ENCODE measurements around the gene TTLL7.
"Not testable (repeated sequence)": the region's sequence is repeated elsewhere in the genome, so short reads cannot be mapped to it uniquely, and the experiment has no call there.

TTLL7 gene

DNA sequence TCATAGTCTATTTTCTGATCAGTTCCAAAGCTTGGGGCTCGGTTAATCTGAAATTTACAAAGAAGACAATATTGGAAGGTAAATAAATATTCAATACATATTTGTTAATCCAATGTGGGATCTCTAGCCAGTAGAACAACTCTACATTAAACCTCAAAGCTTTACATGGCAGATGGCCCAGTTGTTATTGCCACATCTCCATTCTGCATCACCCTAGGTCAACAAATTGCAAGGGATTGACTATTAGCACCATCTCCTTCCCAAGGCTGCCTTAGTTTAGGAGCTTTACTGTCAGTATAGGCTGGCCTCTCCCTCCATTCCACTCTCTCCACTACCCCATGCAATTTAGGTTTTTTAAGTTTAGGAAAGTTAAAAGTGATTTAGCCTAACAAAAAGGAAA, 69.7 kb downstream of the TTLL7 start:
- DNase-seq, result no peak

DNA sequence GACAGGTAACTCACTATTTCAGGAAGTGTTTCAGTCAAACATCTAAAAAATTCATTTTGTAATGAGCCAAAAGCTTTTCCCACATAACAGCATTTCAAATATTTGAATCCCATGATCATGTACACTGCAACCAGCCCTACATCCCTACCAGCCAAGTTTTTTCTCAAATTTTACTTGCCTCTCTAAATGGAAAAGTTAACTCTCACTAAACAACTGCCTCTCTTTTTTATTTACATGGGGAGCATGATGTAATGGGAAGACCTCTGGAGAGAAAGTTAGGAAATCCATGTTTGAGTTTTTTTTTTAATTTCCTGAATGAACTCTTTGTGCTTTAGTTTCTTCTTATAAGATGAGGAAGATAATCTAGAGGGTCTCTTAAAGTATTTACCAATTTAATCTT, 70.5 kb downstream of the TTLL7 start:
- no peak for DNase-seq

DNA sequence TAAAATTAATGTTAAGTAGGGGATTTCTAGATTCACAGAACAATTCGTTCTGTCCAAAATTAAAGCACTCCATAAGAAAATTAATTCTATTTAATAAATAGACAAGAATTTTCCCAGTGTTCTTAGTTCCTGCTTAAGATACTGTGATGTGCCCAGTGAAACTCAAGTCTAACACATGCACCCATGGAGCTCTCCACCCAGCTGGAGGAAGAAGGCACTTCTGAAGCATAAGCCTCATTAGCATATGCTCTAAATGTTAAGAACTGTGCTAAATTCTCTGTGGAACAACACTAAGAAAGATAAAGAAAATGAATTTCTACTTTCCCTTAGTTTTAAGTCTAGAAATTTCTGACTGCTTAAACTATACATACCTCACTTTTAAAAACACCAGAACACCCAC, 71.2 kb downstream of the TTLL7 start:
- no peak for DNase-seq

DNA sequence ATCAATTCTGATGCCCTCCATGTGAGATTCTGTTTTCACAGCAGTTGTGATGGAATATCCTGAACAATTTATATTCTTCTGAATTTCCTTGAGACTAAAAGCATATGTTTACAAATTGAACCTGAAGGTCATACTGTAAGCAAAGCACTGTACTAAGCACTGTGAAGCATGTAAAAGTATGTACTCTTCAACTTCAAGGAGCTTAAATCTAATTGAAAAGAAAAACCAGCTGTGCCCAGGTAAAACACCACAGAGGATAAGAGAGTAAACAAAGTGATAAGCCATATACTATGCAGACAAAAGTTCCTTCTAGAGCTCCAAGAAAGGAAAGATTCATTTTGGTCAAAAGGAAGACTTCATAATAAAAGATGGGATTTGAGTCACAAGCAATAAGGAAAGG, 71.9 kb downstream of the TTLL7 start:
- no peak for DNase-seq

DNA sequence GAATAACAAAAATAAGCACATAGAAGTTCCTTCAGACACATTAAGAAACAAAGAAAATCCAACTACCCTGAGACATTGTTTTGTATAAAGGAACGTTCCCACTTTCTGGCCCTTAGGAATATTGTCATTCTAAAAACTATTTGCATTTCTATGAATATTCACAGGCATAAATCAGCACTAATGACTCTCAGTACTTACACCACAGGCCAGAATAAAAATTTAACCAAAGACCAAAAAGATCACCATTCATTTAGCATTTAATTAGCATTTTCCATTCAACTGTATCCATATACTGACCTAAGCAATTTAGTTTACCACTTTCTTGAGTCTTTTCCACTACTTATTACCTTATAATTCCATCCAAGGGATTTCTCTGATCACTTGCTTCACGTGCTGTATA, 75.4 kb downstream of the TTLL7 start:
- DNase-seq, result no peak

DNA sequence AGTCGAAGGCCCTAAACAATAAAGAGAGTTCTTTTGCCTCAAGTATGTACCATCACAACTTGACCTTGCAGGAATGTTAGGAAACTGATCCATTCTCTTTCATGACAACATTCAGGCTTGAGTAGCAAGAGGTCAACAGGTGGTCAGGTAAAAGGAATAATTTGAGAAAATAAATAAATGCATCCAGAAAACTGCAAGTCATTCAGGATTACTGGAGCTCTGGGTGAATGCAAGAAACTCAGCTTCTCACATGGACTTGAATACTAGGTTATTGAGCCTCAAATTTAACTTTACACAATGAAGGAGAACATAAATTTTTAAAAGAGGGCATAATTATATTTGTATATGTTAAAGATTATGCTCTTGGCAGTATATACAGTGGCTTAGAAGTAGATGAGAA, 76.5 kb downstream of the TTLL7 start:
- DNase-seq, result no peak

DNA sequence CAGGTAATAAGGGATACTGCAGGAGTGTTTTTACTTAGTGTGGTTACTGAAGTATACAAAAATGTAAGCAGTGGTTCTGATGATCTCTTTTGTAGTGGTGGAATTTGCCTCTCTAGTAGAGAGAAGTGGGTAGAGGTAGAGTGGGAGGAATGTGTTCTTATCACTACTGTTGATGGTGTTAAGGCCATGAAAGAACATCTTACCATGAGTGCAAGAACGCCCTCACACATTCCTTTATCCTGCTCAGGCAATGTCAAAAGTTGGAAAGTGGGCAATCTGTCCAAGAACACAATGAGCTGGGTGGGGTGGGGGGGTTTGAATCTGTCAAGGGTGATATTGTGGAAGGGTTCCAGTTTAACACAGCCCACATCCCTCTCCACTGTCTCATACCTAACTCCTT, 78.6 kb downstream of the TTLL7 start:
- no peak for DNase-seq

DNA sequence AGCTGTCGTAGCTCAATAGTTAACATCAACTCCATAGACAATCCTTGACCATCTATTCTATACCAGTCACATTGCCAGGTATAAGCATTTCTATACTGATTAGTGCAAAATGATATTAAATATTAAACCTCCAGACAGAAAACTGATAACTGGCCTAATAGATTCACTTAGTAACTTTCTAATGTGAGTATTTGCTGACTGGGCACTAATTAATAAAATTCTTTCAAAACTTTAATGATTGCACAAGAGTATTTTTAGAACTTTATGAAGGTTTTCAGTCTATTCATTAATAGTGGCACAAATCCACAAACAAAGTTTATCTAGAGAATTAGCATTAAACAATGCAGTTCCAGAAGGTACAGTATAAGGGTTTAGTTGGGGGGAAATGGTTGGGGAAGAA, 79.1 kb downstream of the TTLL7 start:
- no peak for DNase-seq

DNA sequence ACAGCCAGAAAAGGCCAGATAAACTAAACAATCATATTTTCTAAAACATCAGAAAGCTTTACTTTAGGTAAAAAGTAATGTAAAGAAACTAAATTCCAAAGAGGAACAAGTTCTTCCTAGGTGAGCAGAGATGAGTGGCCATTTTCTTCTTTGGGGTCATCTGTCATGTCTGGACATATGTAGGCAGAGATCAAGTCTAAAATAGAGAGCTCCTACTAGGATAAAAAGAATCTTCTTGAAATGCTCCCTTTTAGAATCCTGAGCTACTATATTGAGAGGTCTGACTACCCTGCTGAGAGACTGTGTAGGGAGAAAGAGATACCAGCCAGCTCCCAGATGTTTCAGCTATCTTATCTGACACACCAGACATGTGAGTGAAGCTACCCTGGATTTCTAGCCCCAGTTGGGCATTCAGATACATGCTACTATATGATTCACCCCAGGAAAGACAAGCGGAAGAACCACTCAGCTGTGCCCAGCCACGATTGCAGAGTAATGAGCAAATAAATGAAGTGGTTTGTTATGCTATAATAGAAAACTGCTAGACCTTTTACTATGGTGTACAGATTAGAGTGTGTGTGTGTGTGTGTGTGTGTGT, 80.1 kb downstream of the TTLL7 start:
- DNase-seq, result no peak

DNA sequence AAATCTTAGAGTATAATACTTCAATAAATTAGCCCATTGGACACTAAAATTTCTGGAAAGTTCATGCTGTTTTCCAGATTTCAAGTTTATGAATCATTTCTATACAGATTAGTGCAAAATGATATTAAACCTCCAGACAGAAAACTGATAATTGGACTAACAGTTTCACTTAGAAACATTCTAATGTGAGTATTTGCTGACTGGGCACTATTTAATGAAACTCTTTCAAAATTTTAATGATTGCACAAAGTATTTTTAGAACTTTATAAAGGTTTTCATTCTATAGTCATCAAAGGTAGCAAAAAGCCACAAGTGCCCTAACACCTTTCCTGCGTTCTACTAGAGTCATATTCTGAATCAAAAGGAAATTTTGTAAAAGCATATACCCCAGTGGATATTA, 81.0 kb downstream of the TTLL7 start:
- no peak for DNase-seq

DNA sequence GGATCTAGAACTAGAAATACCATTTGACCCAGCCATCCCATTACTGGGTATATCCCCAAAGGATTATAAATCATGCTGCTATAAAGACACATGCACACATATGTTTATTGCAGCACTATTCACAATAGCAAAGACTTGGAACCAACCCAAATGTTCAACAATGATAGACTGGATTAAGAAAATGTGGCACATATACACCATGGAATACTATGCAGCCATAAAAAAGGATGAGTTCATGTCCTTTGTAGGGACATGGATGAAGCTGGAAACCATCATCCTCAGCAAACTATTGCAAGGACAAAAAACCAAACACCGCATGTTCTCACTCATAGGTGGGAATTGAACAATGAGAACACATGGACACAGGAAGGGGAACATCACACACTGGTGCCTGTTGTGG, 82.8 kb downstream of the TTLL7 start:
- not testable (repeated sequence) for DNase-seq

DNA sequence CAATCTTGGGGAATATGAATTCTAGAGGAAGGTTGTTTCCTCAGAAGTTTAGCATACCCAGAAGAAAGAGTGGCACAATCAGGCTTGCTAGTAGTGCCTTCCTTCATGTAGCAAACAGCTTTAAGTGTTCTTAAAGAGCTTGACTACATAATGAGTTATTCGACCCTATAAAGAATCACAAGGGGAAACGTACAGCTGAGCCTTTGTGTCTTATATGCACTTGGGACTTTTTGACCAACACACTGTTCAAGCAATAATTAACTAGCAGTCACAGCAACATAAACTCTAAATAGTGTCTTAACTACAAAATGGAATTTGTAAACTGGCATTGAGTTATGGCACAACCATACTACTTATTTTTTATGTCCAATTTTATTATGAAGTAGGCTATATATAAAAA, 86.1 kb downstream of the TTLL7 start:
- no peak for DNase-seq

DNA sequence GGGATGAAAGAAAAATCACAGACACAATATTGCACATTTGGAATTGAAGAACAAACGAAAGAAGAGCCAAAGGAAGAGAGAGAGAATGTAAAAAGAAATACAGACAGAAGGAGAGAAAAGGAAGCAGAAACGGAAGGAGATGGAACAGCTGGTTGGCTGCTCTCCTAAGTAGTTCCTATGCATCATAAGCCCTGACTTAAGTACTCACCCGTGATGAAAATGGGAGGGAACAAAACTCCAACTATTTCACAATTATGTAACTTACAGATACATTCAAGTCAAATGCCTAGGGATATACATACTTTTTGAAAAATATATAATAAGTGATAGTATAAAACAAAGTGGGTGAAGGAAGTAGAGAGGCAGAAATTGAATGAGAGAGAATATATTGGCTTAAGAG, 88.5 kb downstream of the TTLL7 start:
- DNase-seq, result no peak

DNA sequence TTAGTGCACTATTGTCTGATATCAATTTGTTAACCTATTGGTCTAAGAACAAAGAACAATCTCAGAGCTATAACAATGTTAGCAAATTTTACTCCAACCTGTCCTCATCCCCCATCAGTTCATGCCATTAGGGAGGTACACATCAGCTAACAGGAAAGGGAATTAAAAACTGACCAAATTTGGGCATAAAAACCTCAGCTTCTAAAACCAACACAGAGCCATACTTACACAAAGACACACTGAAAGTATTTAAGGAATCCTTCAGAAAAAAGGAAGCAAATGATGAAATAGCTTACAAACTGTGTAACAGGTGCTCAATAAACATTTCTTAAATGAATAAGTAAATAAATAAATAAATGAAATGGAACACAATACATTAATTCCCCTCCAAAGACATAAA, 89.2 kb downstream of the TTLL7 start:
- no peak for DNase-seq

DNA sequence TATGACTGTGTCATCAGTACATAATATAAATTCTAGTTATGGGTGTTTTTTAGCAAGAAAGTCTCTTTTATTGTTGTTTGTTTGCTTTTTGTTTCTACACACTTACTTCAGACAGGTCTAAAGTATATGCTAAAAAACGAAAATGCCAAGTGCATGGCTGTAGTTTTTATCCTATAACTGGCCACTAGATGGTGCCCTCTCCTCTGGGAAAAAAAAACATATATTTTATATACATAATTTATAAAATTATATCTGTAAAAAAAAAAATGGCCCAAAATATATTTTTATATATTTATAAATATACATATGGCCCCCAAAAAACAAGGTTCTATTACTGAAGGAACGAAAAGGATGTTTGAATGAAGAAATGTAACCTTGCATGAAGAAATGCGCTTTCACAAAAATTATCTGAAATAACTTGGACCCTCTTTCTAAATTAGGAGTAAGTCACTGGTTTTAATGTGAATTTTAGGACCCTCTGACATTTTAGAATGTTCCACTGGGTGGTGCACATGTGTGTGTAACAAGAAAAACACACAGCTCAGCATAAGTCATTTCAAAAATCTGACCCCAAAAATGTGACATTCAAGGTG, 93.5 kb downstream of the TTLL7 start:
- DNase-seq, result no peak

DNA sequence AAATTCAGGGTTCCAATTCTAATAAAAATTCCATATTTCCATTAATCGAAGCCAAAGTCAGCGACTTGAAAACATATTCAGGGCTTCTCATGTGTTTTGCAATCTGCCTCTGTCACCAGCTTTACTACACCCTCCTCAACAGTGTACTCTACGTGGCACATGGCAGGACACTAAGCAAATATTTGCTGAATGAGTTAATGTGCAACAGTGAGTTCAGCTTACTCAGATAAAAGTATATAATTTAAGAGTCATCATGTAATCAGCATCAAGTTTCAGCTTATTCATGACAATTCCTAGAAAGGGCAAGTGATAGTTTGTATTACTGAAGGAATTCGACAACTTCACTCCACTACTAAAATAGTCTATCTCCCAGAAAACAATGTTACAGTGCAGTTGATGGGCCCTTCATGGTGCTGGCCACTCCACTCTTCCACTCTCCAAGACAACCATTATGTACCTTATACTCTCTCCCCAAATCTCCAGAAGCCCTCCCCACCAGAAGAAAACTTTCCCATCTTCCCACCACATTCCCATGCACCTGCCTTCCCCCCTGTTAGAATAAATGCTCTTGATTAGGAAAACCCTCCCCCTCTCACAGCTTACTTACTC, 97.3 kb downstream of the TTLL7 start:
- no peak for DNase-seq

DNA sequence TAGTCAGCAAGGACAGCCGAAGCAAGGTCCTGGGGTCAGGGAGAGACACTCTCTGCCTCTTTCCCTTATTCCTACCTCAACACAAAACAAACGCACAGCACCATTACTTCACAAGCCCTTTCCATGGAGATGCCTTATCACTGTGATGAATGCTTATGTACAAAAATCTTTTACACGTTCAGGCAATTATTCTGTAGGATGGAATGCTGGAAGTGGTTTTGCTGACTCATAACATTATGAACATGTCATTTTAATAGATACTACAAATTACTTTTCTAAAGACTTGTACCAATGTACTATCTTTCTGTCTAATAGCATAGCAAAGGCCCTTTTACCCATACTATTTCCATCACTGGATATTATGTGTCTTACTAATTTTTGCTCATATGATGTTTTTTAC, 98.4 kb downstream of the TTLL7 start:
- no peak for DNase-seq

DNA sequence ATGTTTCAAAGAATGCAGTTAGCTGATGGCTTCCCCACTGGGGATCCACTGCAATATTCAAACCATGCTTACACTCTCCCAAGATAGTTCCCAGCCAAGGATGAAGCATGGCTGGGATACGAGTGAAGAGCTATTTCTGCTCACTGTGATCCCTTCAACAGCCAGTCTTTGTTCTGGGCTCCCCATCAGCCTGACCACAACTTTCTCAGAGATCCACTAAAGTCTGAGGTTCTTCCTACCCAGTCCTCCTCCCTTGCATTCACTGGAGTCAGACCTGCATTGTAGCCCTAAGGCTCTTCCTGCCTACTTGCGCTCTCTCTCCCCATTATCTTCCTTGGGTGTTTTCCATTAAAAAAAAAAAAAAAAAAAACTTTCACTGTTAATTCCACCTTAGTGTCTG, 101.4 kb downstream of the TTLL7 start:
- DNase-seq, result no peak

DNA sequence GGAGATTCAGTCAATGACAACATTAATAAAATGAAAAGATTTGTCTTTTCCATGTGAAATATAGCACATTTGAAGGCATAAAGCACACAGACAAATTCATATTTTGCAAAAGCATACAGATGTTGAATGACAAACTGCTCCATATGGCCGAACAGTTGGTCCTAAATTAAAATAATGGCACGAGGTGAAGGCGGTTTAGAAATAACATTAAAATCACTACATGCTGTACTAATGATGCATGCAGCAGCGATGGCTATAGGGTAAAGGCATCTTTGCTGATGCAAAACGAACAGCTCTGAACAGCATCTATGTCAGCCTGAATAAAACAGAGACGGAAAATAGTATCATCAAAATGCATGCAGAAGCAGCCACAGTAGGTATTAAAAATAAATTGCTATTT, 102.6 kb downstream of the TTLL7 start:
- no peak for DNase-seq

DNA sequence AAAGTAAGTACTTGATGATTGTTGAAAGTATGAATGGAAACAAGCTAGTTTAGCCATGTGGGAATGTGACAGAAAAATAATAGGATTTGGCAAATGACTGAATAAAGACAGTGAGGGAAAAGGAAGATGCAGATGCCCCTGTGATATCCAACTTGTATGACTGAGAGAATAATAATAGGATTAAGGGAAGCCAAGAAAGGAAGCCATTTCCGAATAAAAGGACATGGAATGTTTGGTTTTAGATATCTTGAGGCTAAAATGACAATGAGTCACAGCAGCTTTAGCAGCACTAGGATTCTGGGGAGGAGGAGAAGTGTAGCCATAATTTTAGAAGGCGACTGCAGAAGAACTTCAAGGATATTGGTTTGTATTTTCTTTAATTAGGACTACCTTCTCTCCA, 109.2 kb downstream of the TTLL7 start:
- no peak for DNase-seq

DNA sequence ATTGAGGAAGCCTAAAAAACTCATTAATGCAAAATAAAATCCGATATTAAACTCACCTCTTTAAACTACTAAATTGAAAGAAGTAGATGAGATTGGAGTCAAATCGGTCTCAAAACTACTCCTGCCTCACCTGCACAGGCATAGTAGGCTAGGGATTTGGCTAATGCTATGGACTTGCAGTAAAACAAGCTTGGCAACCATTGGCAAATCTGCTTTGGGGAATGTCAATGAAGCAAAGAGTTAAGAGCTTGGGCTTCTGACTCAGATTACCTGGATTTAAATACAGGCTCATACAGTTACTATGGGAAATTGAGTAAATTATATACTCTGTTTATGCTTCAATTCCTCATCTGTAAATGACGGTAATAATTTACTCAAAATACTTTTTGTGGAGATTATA, 111.4 kb downstream of the TTLL7 start:
- no peak for DNase-seq

DNA sequence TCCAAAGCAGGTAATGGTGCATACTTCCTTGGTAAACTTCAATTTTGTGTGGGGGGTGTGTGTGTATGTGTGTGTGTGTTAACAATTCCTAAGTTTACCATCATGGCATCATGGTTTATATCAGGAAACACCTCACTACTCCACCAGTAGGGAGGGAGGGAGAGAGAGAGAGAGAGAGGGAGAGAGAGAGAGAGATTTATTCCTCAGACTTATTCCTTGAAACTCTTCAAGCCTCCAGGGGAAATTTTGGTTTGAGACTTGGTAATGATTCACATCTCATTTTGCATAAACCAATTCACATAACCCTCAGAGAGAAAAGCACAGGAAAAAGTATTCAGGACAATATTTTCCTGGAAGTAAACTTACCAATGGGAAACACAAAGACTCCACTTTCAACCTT, 115.0 kb downstream of the TTLL7 start:
- no peak for DNase-seq

DNA sequence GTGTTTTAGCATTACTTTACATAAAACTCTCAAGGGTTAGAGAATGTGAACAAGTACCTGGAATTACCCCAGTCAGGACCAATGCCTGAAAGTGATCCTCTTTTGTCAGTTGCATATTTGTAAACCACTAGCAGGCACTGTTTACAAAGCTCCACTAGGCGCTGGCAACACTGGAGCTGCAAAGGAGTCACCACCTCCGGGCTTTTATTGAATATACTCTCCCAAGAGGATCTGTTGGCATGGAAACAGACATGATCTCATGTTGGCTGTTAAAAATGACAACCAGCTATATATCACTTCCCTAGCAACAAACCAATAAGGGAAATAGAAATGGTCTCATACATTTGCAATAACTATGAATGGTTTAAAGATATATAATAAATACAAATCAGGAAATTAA, 116.0 kb downstream of the TTLL7 start:
- DNase-seq, result no peak

DNA sequence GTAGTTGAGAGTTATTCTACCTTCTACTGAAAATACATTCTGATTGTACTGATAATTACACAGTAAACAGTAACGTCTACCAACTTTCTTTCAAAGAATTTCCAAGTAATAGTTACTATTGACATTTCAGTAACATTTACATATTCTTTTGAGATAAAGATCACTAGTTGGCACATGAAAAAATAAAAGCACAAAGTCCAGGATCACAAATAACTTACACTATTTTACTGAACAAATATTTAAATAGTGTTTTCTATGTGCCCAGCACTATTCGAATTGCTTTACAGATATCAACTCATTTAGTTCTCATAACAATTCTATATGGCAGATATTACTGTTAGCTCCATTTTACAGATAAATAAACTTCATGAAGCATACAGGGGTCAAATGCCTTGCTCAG, 126.4 kb downstream of the TTLL7 start:
- no peak for DNase-seq

DNA sequence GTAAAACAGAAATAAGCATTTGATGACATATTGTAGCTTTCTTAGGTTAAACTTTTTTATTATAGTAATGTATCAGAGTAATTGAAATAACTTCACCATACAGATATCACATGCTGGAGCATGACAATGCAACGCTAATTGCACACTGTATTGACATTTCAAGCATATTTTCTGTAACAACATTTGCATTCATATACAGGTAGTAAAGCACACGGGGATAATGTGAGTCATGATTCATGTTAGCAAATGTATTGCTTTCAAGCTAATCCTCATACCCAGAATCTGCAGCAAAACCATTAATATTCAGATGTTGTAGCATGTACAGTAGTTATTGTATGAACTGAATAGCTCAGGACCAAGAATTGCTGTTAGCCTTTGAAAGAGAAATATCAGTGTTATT, 133.9 kb downstream of the TTLL7 start:
- DNase-seq, result no peak

Measured in NCI-H187 treated with DMSO at 0.1 percent for 48 hours (cell line).